GM20000 (cell line): ENCODE results near the gene ZNF521.

Experiments used
- DNase-seq: peaks from one replicate; pipeline ENCODE4 v3.0.0; 2012; ENCODE audit warnings: low spot score
- CTCF ChIP-seq: IDR thresholded peaks from 2 replicates; pipeline ENCODE4 v1.5.1; 2012; ENCODE audit warnings: mild to moderate bottlenecking, control low read depth; ENCODE audit errors: extremely low read depth, missing control alignments

The ZNF521 gene

GRCh38 chr18:25175558-25176517, 176.1 kb downstream of the ZNF521 start:
- DNase-seq: no peak
- TF ChIP-seq CTCF: no peak

GRCh38 chr18:25174324-25174723, 177.6 kb downstream of the ZNF521 start:
- no peak for TF ChIP-seq CTCF
- DNase-seq: no peak

- no peak for DNase-seq
- TF ChIP-seq CTCF: no peak
Observed at GRCh38 chr18:25171334-25171733, 180.6 kb downstream of the ZNF521 start.

- TF ChIP-seq CTCF: no peak
- DNase-seq: no peak
Observed at GRCh38 chr18:25170402-25170801, 181.6 kb downstream of the ZNF521 start.

- TF ChIP-seq CTCF: no peak
- no peak for DNase-seq
Observed at GRCh38 chr18:25169701-25170100, 182.3 kb downstream of the ZNF521 start.

GRCh38 chr18:25167612-25168410, 184.2 kb downstream of the ZNF521 start:
- no peak for DNase-seq
- TF ChIP-seq CTCF: no peak

GRCh38 chr18:25166113-25166512, 185.9 kb downstream of the ZNF521 start:
- no peak for DNase-seq
- TF ChIP-seq CTCF: no peak
